MM.1S (cell line): ENCODE data around the gene MAEA.

ENCODE experiments used
- DNase-seq: peaks from one replicate; pipeline ENCODE4 v3.0.0-alpha.2; 2015
- H2AFZ ChIP-seq: fragments of 300-600 bp; sonication (generic); 2 replicates; pipeline ENCODE4 v1.6.0; 2016; ENCODE audit warnings: antibody characterized with exemption, low read length
- H3F3A ChIP-seq: fragments of 300-600 bp; sonication (generic); 2 replicates; pipeline ENCODE4 v1.6.1; 2016; ENCODE audit warnings: mild to moderate bottlenecking, antibody characterized with exemption, low read length, moderate library complexity, mixed read lengths; ENCODE audit not compliant: insufficient read depth
- H3K27ac ChIP-seq: fragments of 300-600 bp; sonication (generic); 2 replicates; pipeline ENCODE4 v1.5.1; 2016; ENCODE audit warnings: mild to moderate bottlenecking, low read length
- H3K27me3 ChIP-seq: fragments of 300-600 bp; sonication (generic); replicated peaks from 2 replicates; pipeline ENCODE4 v1.6.0; 2016; ENCODE audit warnings: low read length; ENCODE audit not compliant: insufficient read depth
- H3K36me3 ChIP-seq: fragments of 300-600 bp; sonication (generic); replicated peaks from 2 replicates; pipeline ENCODE4 v1.6.1; 2016; ENCODE audit warnings: mild to moderate bottlenecking, low read length, mixed read lengths; ENCODE audit not compliant: insufficient read depth
- H3K4me1 ChIP-seq: fragments of 300-600 bp; sonication (generic); 2 replicates; pipeline ENCODE4 v1.6.1; 2016; ENCODE audit warnings: low read length, mixed read lengths
- H3K4me2 ChIP-seq: fragments of 300-600 bp; sonication (generic); 2 replicates; pipeline ENCODE4 v1.6.0; 2016; ENCODE audit warnings: low read depth, low read length
- H3K4me3 ChIP-seq: fragments of 300-600 bp; sonication (generic); 2 replicates; pipeline ENCODE4 v1.5.1; 2016; ENCODE audit warnings: low read length, mixed read lengths
- H3K79me2 ChIP-seq: fragments of 300-600 bp; sonication (generic); 2 replicates; pipeline ENCODE4 v1.6.1; 2016; ENCODE audit warnings: mixed run types, low read length, mixed read lengths
- H3K9ac ChIP-seq: fragments of 300-600 bp; sonication (generic); 2 replicates; pipeline ENCODE4 v1.6.1; 2016; ENCODE audit warnings: low read length, mixed read lengths
- H3K9me2 ChIP-seq: fragments of 300-600 bp; sonication (generic); replicated peaks from 2 replicates; pipeline ENCODE4 v1.6.1; 2016; ENCODE audit warnings: mild to moderate bottlenecking, low read length, mixed read lengths; ENCODE audit not compliant: insufficient read depth
- H3K9me3 ChIP-seq: fragments of 300-600 bp; sonication (generic); replicated peaks from 2 replicates; pipeline ENCODE4 v1.6.1; 2016; ENCODE audit warnings: mild to moderate bottlenecking, low read length, mixed read lengths; ENCODE audit not compliant: insufficient read depth
- H4K20me1 ChIP-seq: fragments of 300-600 bp; sonication (generic); 2 replicates; pipeline ENCODE4 v1.6.1; 2016; ENCODE audit warnings: mild to moderate bottlenecking, low read length, moderate library complexity, mixed read lengths; ENCODE audit not compliant: insufficient read depth
- EZH2 ChIP-seq: fragments of 300-600 bp; sonication (generic); optimal IDR thresholded peaks from 2 replicates; pipeline ENCODE3; 2017; ENCODE audit warnings: low read depth, mild to moderate bottlenecking, antibody characterized with exemption, low read length, mixed read lengths
- EZH2phosphoT487 ChIP-seq: fragments of 300-600 bp; sonication (generic); IDR thresholded peaks from 2 replicates; pipeline ENCODE4 v1.6.1; 2018; ENCODE audit warnings: antibody characterized with exemption, low read length
- TF ChIP-seq, protein P1 (sequence below): fragments of 300-600 bp; sonication (generic); IDR thresholded peaks from 2 replicates; pipeline ENCODE4 v1.5.1; 2016; ENCODE audit warnings: antibody characterized with exemption, low read length, mixed read lengths

MAEA gene

DNA sequence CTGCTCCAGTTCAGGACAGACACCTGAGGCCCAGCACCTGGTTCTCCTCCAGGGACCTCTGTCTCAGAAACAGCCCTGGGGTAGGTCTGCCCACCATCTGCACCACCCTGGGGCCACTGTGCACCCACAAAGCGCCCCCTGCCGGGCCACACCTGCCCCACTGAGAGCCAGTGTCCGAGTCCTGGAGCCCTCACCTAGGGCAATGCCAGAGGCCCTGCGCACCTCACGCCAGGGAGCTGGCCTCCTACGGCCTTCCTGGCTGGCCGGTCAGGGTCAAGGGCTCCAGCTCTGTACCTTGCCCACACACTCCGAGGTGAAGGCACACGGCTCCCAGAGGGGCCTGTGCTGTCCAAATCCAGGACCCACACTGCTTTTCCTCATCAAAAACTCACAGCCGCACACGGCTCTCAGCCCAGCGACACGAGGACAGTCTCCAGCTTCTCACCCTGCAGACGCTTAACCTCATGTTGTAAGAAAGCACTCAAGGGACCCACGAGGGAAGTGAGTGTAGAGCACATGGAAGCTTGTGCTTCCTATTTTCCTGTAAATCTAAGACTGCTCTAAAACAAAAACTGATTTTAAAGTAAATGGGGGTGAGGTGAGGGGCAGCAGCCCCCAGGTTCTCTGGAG is 46.1 kb upstream of the MAEA start:
- Histone ChIP-seq H3K27ac (no peak overlapping the region), H4K20me1 (peaks cover 10% of the 10 kb centered on the region; the same call in 1 of the 2 replicates), H3K9ac (no peak overlapping the region), H3K4me3 (no peak overlapping the region), H3K9me3 (no peaks in the 10 kb centered on the region), H3F3A (no peaks in the 10 kb centered on the region), H3K4me1 (peaks cover 6% of the 10 kb centered on the region; the same call in 1 of the 2 replicates), H3K36me3 (0 out of 2 replicates have a peak, but pooled peaks cover 4% of the 10 kb centered on the region), H3K27me3 (no peaks in the 10 kb centered on the region), H3K4me2 (no peak overlapping the region), H3K79me2 (peaks cover 91% of the 10 kb centered on the region), H3K9me2 (no peaks in the 10 kb centered on the region), H2AFZ (no peak overlapping the region)
- TF ChIP-seq EZH2 (no peak), EZH2phosphoT487 (no peak)
- TF ChIP-seq, protein P1, sequence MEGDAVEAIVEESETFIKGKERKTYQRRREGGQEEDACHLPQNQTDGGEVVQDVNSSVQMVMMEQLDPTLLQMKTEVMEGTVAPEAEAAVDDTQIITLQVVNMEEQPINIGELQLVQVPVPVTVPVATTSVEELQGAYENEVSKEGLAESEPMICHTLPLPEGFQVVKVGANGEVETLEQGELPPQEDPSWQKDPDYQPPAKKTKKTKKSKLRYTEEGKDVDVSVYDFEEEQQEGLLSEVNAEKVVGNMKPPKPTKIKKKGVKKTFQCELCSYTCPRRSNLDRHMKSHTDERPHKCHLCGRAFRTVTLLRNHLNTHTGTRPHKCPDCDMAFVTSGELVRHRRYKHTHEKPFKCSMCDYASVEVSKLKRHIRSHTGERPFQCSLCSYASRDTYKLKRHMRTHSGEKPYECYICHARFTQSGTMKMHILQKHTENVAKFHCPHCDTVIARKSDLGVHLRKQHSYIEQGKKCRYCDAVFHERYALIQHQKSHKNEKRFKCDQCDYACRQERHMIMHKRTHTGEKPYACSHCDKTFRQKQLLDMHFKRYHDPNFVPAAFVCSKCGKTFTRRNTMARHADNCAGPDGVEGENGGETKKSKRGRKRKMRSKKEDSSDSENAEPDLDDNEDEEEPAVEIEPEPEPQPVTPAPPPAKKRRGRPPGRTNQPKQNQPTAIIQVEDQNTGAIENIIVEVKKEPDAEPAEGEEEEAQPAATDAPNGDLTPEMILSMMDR = no peak
- DNase-seq = no peak

DNA sequence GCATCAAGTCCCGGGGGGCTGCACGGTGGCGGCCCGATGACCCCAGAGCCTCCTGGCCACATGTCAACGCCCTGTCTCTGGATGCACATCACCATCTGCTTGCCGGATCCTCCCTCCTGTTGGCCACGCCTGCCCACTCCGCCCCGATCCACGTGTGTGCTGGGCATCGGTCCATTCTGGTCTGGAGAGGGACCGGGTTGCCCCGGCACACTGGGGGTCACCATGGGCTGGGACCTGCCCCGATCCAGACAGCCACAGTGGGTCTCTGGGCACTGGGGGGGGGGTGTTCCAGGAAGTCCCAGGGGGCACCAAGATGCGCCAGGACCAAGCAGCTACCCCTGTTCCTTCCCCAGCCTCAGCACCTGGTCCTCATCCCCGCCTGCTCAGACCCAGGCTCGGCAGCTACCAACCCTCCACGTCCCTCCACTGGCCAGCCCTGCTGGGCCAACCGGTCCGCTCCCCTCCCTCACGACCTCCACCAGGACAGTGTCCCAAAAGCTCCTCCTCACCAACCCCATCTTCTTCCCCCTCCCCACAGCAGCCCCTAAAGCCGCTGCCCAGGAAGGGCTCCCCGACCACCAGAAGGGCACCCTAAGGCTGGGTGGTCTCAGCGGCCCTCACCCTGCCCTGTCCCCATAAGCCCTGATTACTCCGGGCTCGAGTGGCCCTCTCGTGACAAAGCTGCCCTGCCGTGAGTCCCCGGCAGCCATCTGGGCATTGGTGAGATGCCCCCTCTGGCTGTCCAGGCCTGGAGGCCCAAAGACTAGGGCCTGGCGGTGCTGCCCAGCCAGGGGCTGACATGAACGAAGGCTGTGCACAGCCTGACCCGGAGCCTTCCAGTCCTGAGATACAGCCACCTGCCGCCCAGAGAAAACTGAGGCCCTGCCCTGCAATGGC is 45.4 kb upstream of the MAEA start:
- Histone ChIP-seq H3K4me3 (no peak overlapping the region), H3K9me3 (no peaks in the 10 kb centered on the region), H3K4me1 (peaks cover 6% of the 10 kb centered on the region; the same call in 1 of the 2 replicates), H2AFZ (no peak overlapping the region), H3K4me2 (no peak overlapping the region), H3K9ac (no peak overlapping the region), H3K9me2 (no peaks in the 10 kb centered on the region), H3K79me2 (peaks cover 83% of the 10 kb centered on the region), H3K27me3 (no peaks in the 10 kb centered on the region), H3K27ac (no peak overlapping the region), H3F3A (no peaks in the 10 kb centered on the region), H3K36me3 (0 out of 2 replicates have a peak, but pooled peaks cover 4% of the 10 kb centered on the region), H4K20me1 (peaks cover 10% of the 10 kb centered on the region; the same call in 1 of the 2 replicates)
- TF ChIP-seq EZH2 = no peak
- TF ChIP-seq, protein P1 = no peak
- no peak for TF ChIP-seq EZH2phosphoT487
- no peak for DNase-seq

DNA sequence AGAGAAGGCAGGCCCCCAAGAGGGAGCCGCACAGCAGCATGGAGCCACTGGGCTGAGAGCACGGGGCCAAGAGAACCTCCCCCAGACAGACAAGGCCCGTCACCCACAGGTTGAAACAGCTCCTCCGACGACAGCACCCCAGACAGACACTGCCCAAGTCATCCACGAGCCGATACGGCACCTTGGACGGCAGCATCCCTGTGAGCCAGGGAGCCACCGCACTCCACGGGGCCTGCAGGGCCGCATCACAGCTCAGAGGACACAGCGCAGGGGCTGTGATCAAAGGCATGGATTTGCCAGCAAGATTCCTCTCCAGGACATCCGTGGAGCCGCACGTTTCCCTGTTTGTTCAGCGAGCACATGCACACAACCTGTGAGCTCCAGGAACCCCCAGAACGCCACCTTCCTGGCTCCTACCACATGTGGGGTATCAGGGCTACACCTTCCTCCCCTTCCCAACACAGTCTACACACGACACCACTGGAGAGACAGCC is 44.7 kb upstream of the MAEA start:
- peaks cover 9% of the 10 kb centered on the region; the same call in 1 of the 2 replicates for H3K4me1 ChIP-seq
- peaks cover 82% of the 10 kb centered on the region for H3K79me2 ChIP-seq
- 0 out of 2 replicates have a peak, but pooled peaks cover 4% of the 10 kb centered on the region for H3K36me3 ChIP-seq
- H3K9me3 ChIP-seq = no peaks in the 10 kb centered on the region
- H3K27ac ChIP-seq = no peak overlapping the region
- no peaks in the 10 kb centered on the region for H3F3A ChIP-seq
- peaks cover 10% of the 10 kb centered on the region; the same call in 1 of the 2 replicates for H4K20me1 ChIP-seq
- DNase-seq = no peak
- no peak overlapping the region for H3K4me2 ChIP-seq
- no peak for TF ChIP-seq EZH2phosphoT487
- TF ChIP-seq, protein P1 = no peak
- no peaks in the 10 kb centered on the region for H3K27me3 ChIP-seq
- no peak overlapping the region for H2AFZ ChIP-seq
- no peak overlapping the region for H3K9ac ChIP-seq
- H3K4me3 ChIP-seq = no peak overlapping the region
- H3K9me2 ChIP-seq = no peaks in the 10 kb centered on the region
